BLaER1 treated with 17β-estradiol and CSF1 and Interleukin-3, amounts not matched to agents 10 nM and 100 nM (cell line): ENCODE results near the gene TMEM214.

Experiments
- H3K27ac ChIP-seq, 11 experiments: shearing (Covaris generic); formaldehyde crosslinking; 2 replicates each; pipeline ENCODE4 v1.8.1; 2022
- H3K27me3 ChIP-seq, 11 experiments: shearing (Covaris generic); formaldehyde crosslinking; 2 replicates each; pipeline ENCODE4 v1.8.1; 2022
- H3K36me3 ChIP-seq, 11 experiments: shearing (Covaris generic); formaldehyde crosslinking; 2 replicates each; pipeline ENCODE4 v1.8.1; 2022
- H3K4me1 ChIP-seq, 10 experiments: shearing (Covaris generic); formaldehyde crosslinking; 2 replicates each; pipeline ENCODE4 v1.8.1; 2022
- H3K4me2 ChIP-seq, 11 experiments: shearing (Covaris generic); formaldehyde crosslinking; 2 replicates each; pipeline ENCODE4 v1.8.1; 2022
- H3K4me3 ChIP-seq, 10 experiments: shearing (Covaris generic); formaldehyde crosslinking; 2 replicates each; pipeline ENCODE4 v1.8.1; 2022
- H3K9ac ChIP-seq, 11 experiments: shearing (Covaris generic); formaldehyde crosslinking; 2 replicates each; pipeline ENCODE4 v1.8.1; 2022
- H3K9me3 ChIP-seq, 11 experiments: shearing (Covaris generic); formaldehyde crosslinking; replicated peaks in 1 of 11; 2 replicates each; pipeline ENCODE4 v1.8.1; 2022
- H4K20me1 ChIP-seq, 11 experiments: shearing (Covaris generic); formaldehyde crosslinking; 2 replicates each; pipeline ENCODE4 v1.8.1; 2022
- Cebpa-rat ChIP-seq, 11 experiments: shearing (Covaris generic); IDR thresholded peaks; 2 replicates each; pipeline ENCODE4 v1.8.1; 2022

Gene TMEM214

GRCh38 chr2:27088634-27089033, 55.9 kb downstream of the TMEM214 start:
- no peak for TF ChIP-seq Cebpa-rat (IDR thresholded peaks at IDR 0.05)
- Histone ChIP-seq H3K9ac (no peak overlapping the region), H3K27ac (no peak overlapping the region), H3K27me3 (no peaks in the 10 kb centered on the region), H3K9me3 (no peaks in the 10 kb centered on the region), H3K4me3 (no peak overlapping the region), H4K20me1 (peaks cover 0 to 34% (median 16%) of the 10 kb centered on the region in 11 experiments; a peak in 12 of 22 replicates), H3K4me2 (peak overlapping the region in 5 of 11 experiments; percentile 11 to 99 (median 88); a peak in 4 of 22 replicates), H3K36me3 (peaks cover 5 to 19% (median 12%) of the 10 kb centered on the region in 11 experiments; a peak in 17 of 22 replicates), H3K4me1 (peaks cover 30 to 76% (median 60%) of the 10 kb centered on the region in 10 experiments)

- H3K4me2 ChIP-seq, result peak overlapping the region in 8 of 11 experiments; percentile 34 to 99 (median 40); a peak in 13 of 22 replicates
- no peak overlapping the region for H3K9ac ChIP-seq
- no peak overlapping the region for H3K4me3 ChIP-seq
- peaks cover 0 to 27% (median 9%) of the 10 kb centered on the region in 11 experiments; a peak in 11 of 22 replicates for H4K20me1 ChIP-seq
- H3K9me3 ChIP-seq, result no peaks in the 10 kb centered on the region
- peaks cover 23 to 69% (median 53%) of the 10 kb centered on the region in 10 experiments for H3K4me1 ChIP-seq
- TF ChIP-seq Cebpa-rat (IDR thresholded peaks at IDR 0.05), result no peak
- peaks cover 0 to 12% (median 6%) of the 10 kb centered on the region in 11 experiments; a peak in 13 of 22 replicates for H3K36me3 ChIP-seq
- no peak overlapping the region for H3K27ac ChIP-seq
- no peaks in the 10 kb centered on the region for H3K27me3 ChIP-seq
Observed at GRCh38 chr2:27089111-27089954, 56.6 kb downstream of the TMEM214 start.
